Upper lobe of left lung (tissue), 4 donors: Measurements from ENCODE around the gene PSMA6.

Experiments used
- CTCF ChIP-seq, 6 experiments: fragments of 450-650 bp in 4 of 6; fragments of 200-600 bp in 2 of 6; sonication (generic) in 2 of 6; IDR thresholded peaks; one replicate each; pipeline ENCODE4 v1.5.1; 2016 to 2019; ENCODE audit warnings: antibody characterized with exemption in 6 of 6
- EP300 ChIP-seq, 4 donors: sonication (generic); formaldehyde crosslinking; IDR thresholded peaks; one replicate each; pipeline ENCODE4 v1.5.1; 2017; ENCODE audit warnings: antibody characterized with exemption in 4 of 4, control low read depth in 2 of 4
- POLR2A ChIP-seq, 4 donors: fragments of 450-650 bp; IDR thresholded peaks; one replicate each; pipeline ENCODE4 v1.5.1; 2016 to 2017; ENCODE audit warnings: antibody characterized with exemption in 4 of 4, mild to moderate bottlenecking in 2 of 4

- TF ChIP-seq CTCF (IDR thresholded peaks at IDR 0.05), result no peak
- TF ChIP-seq EP300 (IDR thresholded peaks at IDR 0.05), result peak in 1 of 4 donors; percentile 92
- peak in 2 of 4 donors; percentile 25 to 64 for TF ChIP-seq POLR2A (IDR thresholded peaks at IDR 0.05)
These were observed 73.2 kb downstream of the PSMA6 start for GRCh38 chr14:35365130-35366055.
